Caco-2 (cell line): Measurements from ENCODE around the gene SRL. TPM values are rescaled to one million over a fixed set of nuclear protein-coding genes. Genes with fewer than 3 reads are reported as not detected.

Experiments
- BruUV-seq: library from RNA; stranded (reverse); fragments of 400-500 nt; replicated peaks from 2 replicates; lab custom pipeline; 2021; lab: Mats Ljungman, UMichigan
- CTCF ChIA-PET: fragments of 300-600 bp; sonication (Branson Sonifier 250); formaldehyde crosslinking; loops from one replicate; lab custom pipeline; 2022; ENCODE audit warnings: antibody characterized with exemption; lab: Charles Lee
- POLR2A ChIA-PET: fragments of 300-600 bp; sonication (Branson Sonifier 250); formaldehyde crosslinking; loops from one replicate; lab custom pipeline; 2022; ENCODE audit warnings: antibody characterized with exemption; lab: Charles Lee
- DNase-seq, 2 experiments: peaks; one replicate each; pipeline versions ENCODE4 v3.0.0 to v3.0.0-alpha.2; 2020 to 2022
- H3K27me3 ChIP-seq: replicated peaks from 2 replicates; pipeline ENCODE4 v1.6.0; 2011; ENCODE audit warnings: low read length; ENCODE audit not compliant: control insufficient read depth, insufficient read depth
- H3K36me3 ChIP-seq: 2 replicates; pipeline ENCODE4 v1.5.1; 2011; ENCODE audit warnings: low read length; ENCODE audit not compliant: control insufficient read depth, insufficient read depth
- H3K4me1 ChIP-seq: fragments of 250-450 bp; sonication (Bioruptor Pico); 2 replicates; pipeline ENCODE4 v1.5.1; 2020; ENCODE audit warnings: mild to moderate bottlenecking
- H3K4me3 ChIP-seq: 2 replicates; pipeline ENCODE4 v1.5.1; 2011; ENCODE audit warnings: low read depth, mild to moderate bottlenecking, control low read depth, low read length
- H3K9me3 ChIP-seq: fragments of 250-450 bp; sonication (Bioruptor Pico); 2 replicates; pipeline ENCODE4 v1.5.1; 2020; ENCODE audit warnings: mild to moderate bottlenecking, moderate library complexity
- H3K27ac Mint-ChIP-seq: one replicate; pipeline ENCODE4 v1.8.0; 2022; ENCODE audit warnings: mixed read lengths; ENCODE audit not compliant: unreplicated experiment
- H3K27me3 Mint-ChIP-seq: one replicate; pipeline ENCODE4 v1.8.0; 2022; ENCODE audit warnings: mixed read lengths; ENCODE audit not compliant: insufficient read depth, unreplicated experiment
- H3K36me3 Mint-ChIP-seq: one replicate; pipeline ENCODE4 v1.8.0; 2022; ENCODE audit warnings: mild to moderate bottlenecking, mixed read lengths; ENCODE audit not compliant: insufficient read depth, unreplicated experiment
- H3K4me1 Mint-ChIP-seq: one replicate; pipeline ENCODE4 v1.8.0; 2022; ENCODE audit warnings: low read depth, mixed read lengths; ENCODE audit not compliant: unreplicated experiment
- H3K4me3 Mint-ChIP-seq: one replicate; pipeline ENCODE4 v1.8.0; 2022; ENCODE audit warnings: mild to moderate bottlenecking, moderate library complexity, mixed read lengths; ENCODE audit not compliant: unreplicated experiment
- H3K9me3 Mint-ChIP-seq: one replicate; pipeline ENCODE4 v1.8.0; 2022; ENCODE audit warnings: mixed read lengths; ENCODE audit not compliant: unreplicated experiment
- CTCF ChIP-seq, 2 experiments: fragments of 200-600 bp in 1 of 2; IDR thresholded peaks; 1 replicate in 1 of 2; 2 replicates in 1 of 2; pipeline versions ENCODE4 v1.5.1 to v1.8.0; 2011 to 2022; ENCODE audit warnings: antibody characterized with exemption in 1 of 2, control low read depth in 1 of 2, inconsistent platforms in 1 of 2, low read depth in 1 of 2, low read length in 1 of 2, mild to moderate bottlenecking in 1 of 2, moderate library complexity in 1 of 2; ENCODE audit not compliant: insufficient read depth in 1 of 2, severe bottlenecking in 1 of 2, unreplicated experiment in 1 of 2
- intact Hi-C: fragments of 100-400 bp; cut with micrococcal nuclease; formaldehyde crosslinking; loops from one replicate; pipeline ENCODE4 v1.10.0; 2022; ENCODE audit not compliant: unreplicated experiment
- total RNA-seq: library from RNA; stranded (reverse); gene quantifications from 2 replicates; pipeline ENCODE4 v1.2.3, GENCODE V29; 2022

SRL gene
- total RNA-seq, 1 experiment from 2014 or later = not detected

DNA sequence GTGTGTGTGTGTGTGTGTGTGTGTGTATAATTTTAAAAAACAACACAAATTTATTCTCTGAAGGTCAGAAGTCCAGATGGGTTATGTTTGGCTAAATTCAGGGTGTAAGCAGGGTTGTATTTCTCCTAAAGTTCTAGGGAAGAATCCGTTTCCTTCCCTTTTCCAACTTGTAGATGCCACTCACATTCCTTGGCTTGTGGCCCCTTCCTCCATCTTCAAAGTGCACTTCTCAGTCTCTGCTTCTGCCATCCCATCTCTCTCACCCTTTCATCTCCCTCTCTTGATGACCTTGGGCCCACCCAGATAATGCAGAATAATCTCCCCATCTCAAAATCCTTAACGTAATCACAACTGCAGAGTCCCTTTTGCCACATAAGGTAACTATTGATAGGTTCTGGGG is 38.7 kb upstream of the SRL start:
- ChIA-PET POLR2A (no interaction called here), CTCF (no interaction called here)
- Mint-ChIP-seq H3K9me3 (no peaks in the 10 kb centered on the region), H3K27me3 (no peaks in the 10 kb centered on the region), H3K4me3 (no peak overlapping the region), H3K36me3 (peaks cover 3% of the 10 kb centered on the region), H3K4me1 (peaks cover 14% of the 10 kb centered on the region), H3K27ac (no peak overlapping the region)
- Histone ChIP-seq H3K9me3 (peaks cover 9% of the 10 kb centered on the region; the same call in 1 of the 2 replicates), H3K27me3 (no peaks in the 10 kb centered on the region), H3K4me1 (no peaks in the 10 kb centered on the region), H3K4me3 (no peak overlapping the region), H3K36me3 (no peaks in the 10 kb centered on the region)
- DNase-seq = no peak
- intact Hi-C loops = no loop called here
- TF ChIP-seq CTCF (IDR thresholded peaks at IDR 0.05; ENCODE audit: insufficient read depth in 1 of 2, low read depth in 1 of 2, low read length in 1 of 2, severe bottlenecking in 1 of 2, unreplicated experiment in 1 of 2) = no peak
- no TSS peak for BruUV-seq

GRCh38 chr16:4277987-4278513 is 36.2 kb upstream of the SRL start:
- CTCF ChIA-PET = no interaction called here
- no peak overlapping the region for H3K4me3 ChIP-seq
- no peaks in the 10 kb centered on the region for H3K4me1 ChIP-seq
- no TSS peak for BruUV-seq
- POLR2A ChIA-PET = interaction anchor here (0.5 kb wide), 1 partner anchor 52 kb away, joined by 3 read pairs; no protein-coding TSS in a partner anchor
- intact Hi-C loops = no loop called here
- H3K36me3 Mint-ChIP-seq = peaks cover 9% of the 10 kb centered on the region
- no peaks in the 10 kb centered on the region for H3K36me3 ChIP-seq
- TF ChIP-seq CTCF (IDR thresholded peaks at IDR 0.05; ENCODE audit: insufficient read depth in 1 of 2, low read depth in 1 of 2, low read length in 1 of 2, severe bottlenecking in 1 of 2, unreplicated experiment in 1 of 2) = no peak
- no peaks in the 10 kb centered on the region for H3K9me3 Mint-ChIP-seq
- no peaks in the 10 kb centered on the region for H3K27me3 ChIP-seq
- H3K27me3 Mint-ChIP-seq = no peaks in the 10 kb centered on the region
- no peak for DNase-seq
- no peaks in the 10 kb centered on the region for H3K4me1 Mint-ChIP-seq
- no peak overlapping the region for H3K27ac Mint-ChIP-seq
- H3K4me3 Mint-ChIP-seq = no peak overlapping the region
- H3K9me3 ChIP-seq = peaks cover 9% of the 10 kb centered on the region; the same call in 1 of the 2 replicates

DNA sequence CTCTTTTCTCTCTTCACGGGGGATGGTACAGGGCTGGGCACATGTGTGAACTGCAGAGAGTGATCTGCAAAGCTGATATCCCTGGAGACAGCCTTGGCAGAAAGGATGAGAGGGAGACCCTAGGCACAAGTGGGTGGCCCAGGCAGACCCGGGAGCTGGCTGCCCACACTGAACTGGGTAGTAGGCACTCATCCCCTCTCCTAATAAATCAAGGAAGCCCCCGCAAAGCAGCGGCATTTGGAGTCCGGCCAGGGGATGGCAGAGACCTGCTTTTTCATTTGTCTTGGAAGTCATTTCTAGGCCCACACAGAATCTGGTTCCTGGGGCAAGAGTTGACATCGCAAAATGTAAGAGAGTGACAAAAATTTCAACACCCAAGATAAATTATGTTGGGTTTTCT is 34.0 kb upstream of the SRL start:
- ChIA-PET CTCF (no interaction called here), POLR2A (no interaction called here)
- Histone ChIP-seq H3K4me1 (peaks cover under 1% of the 10 kb centered on the region; the same call in 1 of the 2 replicates), H3K9me3 (0 out of 2 replicates have a peak, but pooled peaks cover 2% of the 10 kb centered on the region), H3K27me3 (no peaks in the 10 kb centered on the region), H3K4me3 (no peak overlapping the region), H3K36me3 (no peaks in the 10 kb centered on the region)
- Mint-ChIP-seq H3K4me1 (no peaks in the 10 kb centered on the region), H3K27ac (no peak overlapping the region), H3K36me3 (peaks cover 31% of the 10 kb centered on the region), H3K4me3 (peak overlapping the region; percentile 29), H3K9me3 (no peaks in the 10 kb centered on the region), H3K27me3 (no peaks in the 10 kb centered on the region)
- TF ChIP-seq CTCF (IDR thresholded peaks at IDR 0.05; ENCODE audit: insufficient read depth in 1 of 2, low read depth in 1 of 2, low read length in 1 of 2, severe bottlenecking in 1 of 2, unreplicated experiment in 1 of 2) = no peak
- DNase-seq = no peak
- intact Hi-C loops = no loop called here
- no TSS peak for BruUV-seq
